SIG-M5 (cell line): Measurements from ENCODE around the gene PF4V1.

ENCODE experiments used
- DNase-seq: peaks from one replicate; lab custom pipeline; 2025; lab: John Stamatoyannopoulos, UW

The PF4V1 gene

GRCh38 chr4:73853246-73853704 lies at the start of gene PF4V1:
Gene PF4V1 (plus strand): TSS chr4:73853296. CDS start chr4:73853363, 67 bp downstream.
- no peak for DNase-seq

GRCh38 chr4:73810191-73810590 lies 42.9 kb upstream of the PF4V1 start:
- DNase-seq = no peak

- DNase-seq = no peak
Observed at GRCh38 chr4:73811841-73812240, 41.3 kb upstream of the PF4V1 start.

- DNase-seq = no peak
Observed at GRCh38 chr4:73814679-73815078, 38.4 kb upstream of the PF4V1 start.

- DNase-seq = no peak
Observed at GRCh38 chr4:73815145-73815544, 38.0 kb upstream of the PF4V1 start.

GRCh38 chr4:73816814-73817213 lies 36.3 kb upstream of the PF4V1 start:
- DNase-seq = no peak

- DNase-seq = no peak
Observed at GRCh38 chr4:73817341-73817740, 35.8 kb upstream of the PF4V1 start.

GRCh38 chr4:73821325-73821724 lies 31.8 kb upstream of the PF4V1 start:
- DNase-seq = no peak

GRCh38 chr4:73822389-73822788 lies 30.7 kb upstream of the PF4V1 start:
- no peak for DNase-seq

GRCh38 chr4:73822812-73823504 lies 30.1 kb upstream of the PF4V1 start:
- DNase-seq = no peak

GRCh38 chr4:73823760-73824159 lies 29.3 kb upstream of the PF4V1 start:
- DNase-seq = no peak

GRCh38 chr4:73828956-73829355 lies 24.1 kb upstream of the PF4V1 start:
- peak; percentile 1 for DNase-seq

GRCh38 chr4:73831569-73831968 lies 21.5 kb upstream of the PF4V1 start:
- no peak for DNase-seq

- DNase-seq = no peak
Observed at GRCh38 chr4:73832651-73833237, 20.4 kb upstream of the PF4V1 start.

GRCh38 chr4:73836373-73837279 lies 16.5 kb upstream of the PF4V1 start, which contains the start of gene CXCL6:
Gene CXCL6 (plus strand): TSS chr4:73836678. CDS start chr4:73836751, 73 bp downstream.
- DNase-seq = no peak

- DNase-seq = no peak
Observed at GRCh38 chr4:73839071-73839470, 14.0 kb upstream of the PF4V1 start.

GRCh38 chr4:73839715-73840114 lies 13.4 kb upstream of the PF4V1 start:
- DNase-seq = no peak

GRCh38 chr4:73841243-73841925 lies 11.7 kb upstream of the PF4V1 start:
- no peak for DNase-seq

GRCh38 chr4:73842696-73843095 lies 10.4 kb upstream of the PF4V1 start:
- no peak for DNase-seq

GRCh38 chr4:73843369-73843768 lies 9.7 kb upstream of the PF4V1 start:
- no peak for DNase-seq

GRCh38 chr4:73844345-73844744 lies 8.8 kb upstream of the PF4V1 start:
- DNase-seq = no peak

GRCh38 chr4:73844806-73845205 lies 8.3 kb upstream of the PF4V1 start:
- no peak for DNase-seq
